ENCODE data around the gene ARL6IP5.

The ARL6IP5 gene

DNA sequence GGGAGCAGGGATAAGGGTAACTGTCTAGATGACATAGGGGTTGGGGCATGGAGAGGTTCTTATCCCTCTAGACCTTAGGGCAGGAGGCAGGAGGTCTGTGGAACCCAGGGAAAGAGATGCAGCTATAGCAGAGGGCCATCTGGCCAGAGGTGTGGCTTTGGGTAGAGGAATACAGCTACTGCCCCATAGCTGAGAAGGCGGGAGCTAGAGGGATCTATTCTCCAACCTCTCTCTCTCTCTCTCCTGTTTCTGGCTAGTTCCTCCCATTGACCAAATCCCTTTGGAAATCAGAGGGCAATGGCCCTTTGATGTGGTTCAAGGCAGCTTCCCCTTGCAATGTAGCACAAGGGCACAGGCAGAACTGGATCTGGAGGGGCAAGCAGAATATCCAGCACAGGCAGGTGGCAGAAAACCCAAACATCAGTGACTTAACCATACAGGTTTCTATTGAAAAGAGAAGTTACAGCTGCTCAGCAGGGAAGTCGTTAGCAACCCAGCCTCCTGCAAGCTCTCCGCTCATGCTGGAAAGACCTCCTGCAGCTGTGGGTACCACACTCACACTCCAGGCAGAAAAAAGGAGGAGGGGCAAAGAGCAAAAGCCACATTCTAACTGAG, 60.0 kb downstream of the ARL6IP5 start:
- Histone ChIP-seq H3K9ac (ENCODE audit: low read depth in 1 of 2, low read length in 2 of 2) (no peak overlapping the region), H3K27ac (ENCODE audit: low read depth, low read length) (no peak overlapping the region)

DNA sequence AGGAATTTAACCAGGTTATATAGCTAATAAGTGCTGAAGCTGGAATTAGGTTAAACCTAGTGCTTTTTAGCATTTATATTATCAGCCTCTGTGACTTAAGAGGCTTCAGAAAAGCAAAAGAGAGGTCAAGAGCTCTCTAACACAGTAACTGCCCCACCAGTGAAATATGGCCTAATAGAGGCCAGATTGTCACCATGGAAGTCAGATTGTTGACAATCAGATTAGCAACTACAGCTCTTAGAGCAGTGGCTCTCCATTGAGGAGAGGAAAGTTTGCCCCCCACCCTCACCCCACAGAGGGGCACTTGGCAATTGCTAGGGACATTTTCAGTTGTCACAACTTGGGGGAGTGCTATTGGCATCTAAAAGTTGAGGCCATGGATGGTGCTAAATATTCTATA, 61.0 kb downstream of the ARL6IP5 start:
- no peaks in the 10 kb centered on the region for H3K9me3 ChIP-seq (ENCODE audit: control insufficient read depth in 1 of 2, low read length in 2 of 2)
- H3K27ac ChIP-seq (ENCODE audit: low read depth, low read length) = no peak overlapping the region
- H3K36me3 ChIP-seq (ENCODE audit: control insufficient read depth in 1 of 2, insufficient read depth in 2 of 2, low read length in 2 of 2) = no peaks in the 10 kb centered on the region

More for the DNA sequence above, 60.0 kb downstream of the ARL6IP5 start:
- Histone ChIP-seq H3K4me3 (ENCODE audit: low read depth in 1 of 2, low read length in 2 of 2) (no peak overlapping the region), H3K9me3 (ENCODE audit: control insufficient read depth in 1 of 2, low read length in 2 of 2) (no peaks in the 10 kb centered on the region), H3K4me1 (ENCODE audit: control insufficient read depth in 1 of 2, insufficient read depth in 2 of 2, low read length in 2 of 2) (no peaks in the 10 kb centered on the region), H3K27me3 (ENCODE audit: control insufficient read depth in 1 of 2, insufficient read depth in 2 of 2, low read length in 2 of 2) (no peaks in the 10 kb centered on the region), H3K36me3 (ENCODE audit: control insufficient read depth in 1 of 2, insufficient read depth in 2 of 2, low read length in 2 of 2) (no peaks in the 10 kb centered on the region)

DNA sequence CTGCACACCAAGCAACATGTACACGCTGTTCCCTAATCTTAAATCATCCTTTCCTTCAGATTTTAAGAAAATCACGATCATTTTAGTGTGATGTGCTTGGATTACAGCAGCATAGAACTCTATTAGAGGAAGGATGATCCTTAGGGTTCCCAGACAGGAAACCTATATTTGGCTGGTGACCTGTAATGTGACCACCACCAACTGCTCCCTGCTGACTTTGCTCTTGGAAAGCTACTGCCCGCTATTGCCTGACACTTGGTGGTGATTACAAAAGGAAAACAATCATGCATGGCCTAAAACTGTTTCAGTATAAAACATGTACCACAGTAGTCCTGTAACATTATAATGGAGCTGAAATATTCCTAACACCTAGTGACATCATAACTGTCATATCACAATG, 64.8 kb downstream of the ARL6IP5 start:
- Histone ChIP-seq H3K27me3 (ENCODE audit: control insufficient read depth in 1 of 2, insufficient read depth in 2 of 2, low read length in 2 of 2) (no peaks in the 10 kb centered on the region), H3K4me3 (ENCODE audit: low read depth in 1 of 2, low read length in 2 of 2) (no peak overlapping the region), H3K4me1 (ENCODE audit: control insufficient read depth in 1 of 2, insufficient read depth in 2 of 2, low read length in 2 of 2) (no peaks in the 10 kb centered on the region), H3K9me3 (ENCODE audit: control insufficient read depth in 1 of 2, low read length in 2 of 2) (no peaks in the 10 kb centered on the region), H3K27ac (ENCODE audit: low read depth, low read length) (no peak overlapping the region), H3K36me3 (ENCODE audit: control insufficient read depth in 1 of 2, insufficient read depth in 2 of 2, low read length in 2 of 2) (no peaks in the 10 kb centered on the region), H3K9ac (ENCODE audit: low read depth in 1 of 2, low read length in 2 of 2) (no peak overlapping the region)

More for the DNA sequence above, 61.0 kb downstream of the ARL6IP5 start:
- Histone ChIP-seq H3K4me1 (ENCODE audit: control insufficient read depth in 1 of 2, insufficient read depth in 2 of 2, low read length in 2 of 2) (no peaks in the 10 kb centered on the region), H3K4me3 (ENCODE audit: low read depth in 1 of 2, low read length in 2 of 2) (no peak overlapping the region), H3K27me3 (ENCODE audit: control insufficient read depth in 1 of 2, insufficient read depth in 2 of 2, low read length in 2 of 2) (no peaks in the 10 kb centered on the region), H3K9ac (ENCODE audit: low read depth in 1 of 2, low read length in 2 of 2) (no peak overlapping the region)
